ENCODE data around the gene CST9.

DNA sequence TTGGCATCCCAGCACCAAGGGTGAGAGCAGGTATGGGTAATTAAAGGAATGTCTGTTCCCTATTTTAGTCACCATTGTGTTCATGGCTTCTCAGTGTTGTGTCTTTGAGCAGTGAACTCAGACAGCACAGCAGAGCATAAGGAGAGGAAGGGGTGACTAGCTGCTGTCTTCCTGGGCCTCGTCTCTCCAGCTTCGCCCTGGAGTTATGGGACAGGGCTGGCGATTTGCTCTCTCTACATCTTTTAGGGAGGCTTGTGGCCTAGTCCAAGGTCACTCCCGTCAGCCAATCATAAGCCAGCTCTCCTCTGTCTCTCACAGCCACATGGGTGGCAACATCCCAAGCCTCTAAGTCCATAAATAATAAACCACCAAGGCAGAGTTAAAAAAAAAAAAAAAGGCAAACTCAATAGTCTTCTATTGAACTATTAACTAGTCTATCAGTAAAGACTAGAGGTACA is 24.7 kb upstream of the CST9 start:
- no peak for TF ChIP-seq JUND (IDR thresholded peaks at IDR 0.05)
- no peak for TF ChIP-seq CBX3 (IDR thresholded peaks at IDR 0.05; ENCODE audit: low read depth)
- no peak for TF ChIP-seq POLR2A (IDR thresholded peaks at IDR 0.05; ENCODE audit: borderline replicate concordance, extremely low read depth, insufficient read depth, insufficient read length)
- TF ChIP-seq, protein P1, sequence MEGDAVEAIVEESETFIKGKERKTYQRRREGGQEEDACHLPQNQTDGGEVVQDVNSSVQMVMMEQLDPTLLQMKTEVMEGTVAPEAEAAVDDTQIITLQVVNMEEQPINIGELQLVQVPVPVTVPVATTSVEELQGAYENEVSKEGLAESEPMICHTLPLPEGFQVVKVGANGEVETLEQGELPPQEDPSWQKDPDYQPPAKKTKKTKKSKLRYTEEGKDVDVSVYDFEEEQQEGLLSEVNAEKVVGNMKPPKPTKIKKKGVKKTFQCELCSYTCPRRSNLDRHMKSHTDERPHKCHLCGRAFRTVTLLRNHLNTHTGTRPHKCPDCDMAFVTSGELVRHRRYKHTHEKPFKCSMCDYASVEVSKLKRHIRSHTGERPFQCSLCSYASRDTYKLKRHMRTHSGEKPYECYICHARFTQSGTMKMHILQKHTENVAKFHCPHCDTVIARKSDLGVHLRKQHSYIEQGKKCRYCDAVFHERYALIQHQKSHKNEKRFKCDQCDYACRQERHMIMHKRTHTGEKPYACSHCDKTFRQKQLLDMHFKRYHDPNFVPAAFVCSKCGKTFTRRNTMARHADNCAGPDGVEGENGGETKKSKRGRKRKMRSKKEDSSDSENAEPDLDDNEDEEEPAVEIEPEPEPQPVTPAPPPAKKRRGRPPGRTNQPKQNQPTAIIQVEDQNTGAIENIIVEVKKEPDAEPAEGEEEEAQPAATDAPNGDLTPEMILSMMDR (IDR thresholded peaks at IDR 0.05 in 2 of 3, conservative IDR thresholded peaks at IDR 0.05 in 1 of 3; ENCODE audit: borderline replicate concordance in 1 of 3, insufficient read depth in 1 of 3, low read depth in 2 of 3, low read length in 2 of 3): no peak
- no peak for TF ChIP-seq FOSL1 (IDR thresholded peaks at IDR 0.05; ENCODE audit: low read depth)
- TF ChIP-seq RAD21 (IDR thresholded peaks at IDR 0.05; ENCODE audit: low read depth): no peak
- no peak for TF ChIP-seq POLR2AphosphoS5 (IDR thresholded peaks at IDR 0.05; ENCODE audit: low read depth, low read length)
- TF ChIP-seq EZH2 (IDR thresholded peaks at IDR 0.05): no peak
- no peak for TF ChIP-seq ZFX (IDR thresholded peaks at IDR 0.05)
- no peak for TF ChIP-seq SRF (IDR thresholded peaks at IDR 0.05; ENCODE audit: low read depth)
- TF ChIP-seq CEBPB (IDR thresholded peaks at IDR 0.05; ENCODE audit: low read depth): no peak

Data from HCT116 (cell line).